ENCODE data around the gene ITK.

- TF ChIP-seq CTCF (IDR thresholded peaks at IDR 0.05) (no peak), POLR2A (IDR thresholded peaks at IDR 0.05) (no peak)
Measured at GRCh38 chr5:157165261-157165660, 15.4 kb upstream of the ITK start.
